OCI-LY7 (cell line): Measurements from ENCODE around the gene GJA5.

Experiments used
- CTCF ChIP-seq: fragments of 200-600 bp; sonication (generic); conservative IDR thresholded peaks from 2 replicates; pipeline ENCODE4 v1.5.1; 2014; ENCODE audit warnings: mild to moderate bottlenecking, antibody characterized with exemption, low read length, moderate library complexity, mixed read lengths
- EZH2phosphoT487 ChIP-seq: fragments of 200-600 bp; sonication (generic); IDR thresholded peaks from 2 replicates; pipeline ENCODE4 v1.6.1; 2018; ENCODE audit warnings: low read depth, borderline replicate concordance, mild to moderate bottlenecking, mixed run types, antibody characterized with exemption, low read length, moderate library complexity, mixed read lengths

GRCh38 chr1:147751346-147751745 lies 9.1 kb downstream of the GJA5 start:
- TF ChIP-seq CTCF: no peak
- TF ChIP-seq EZH2phosphoT487: no peak
